GM06990 (cell line): ENCODE measurements around the gene DOCK11.

ENCODE experiments used
- DNase-seq: peaks from one replicate; pipeline ENCODE4 v3.0.0-alpha.2; 2011; ENCODE audit not compliant: insufficient read length; ENCODE audit errors: extremely low read depth
- H3K27me3 ChIP-seq: replicated peaks from 2 replicates; pipeline ENCODE4 v1.6.0; 2011; ENCODE audit warnings: low read length; ENCODE audit not compliant: control insufficient read depth, insufficient read depth
- H3K36me3 ChIP-seq: 2 replicates; pipeline ENCODE4 v1.5.1; 2011; ENCODE audit warnings: low read length; ENCODE audit not compliant: control insufficient read depth, insufficient read depth
- H3K4me3 ChIP-seq: replicated peaks from 2 replicates; pipeline ENCODE4 v1.5.1; 2011; ENCODE audit warnings: low read depth, mild to moderate bottlenecking, control low read depth, low read length
- CTCF ChIP-seq: IDR thresholded peaks from 2 replicates; pipeline ENCODE4 v1.5.1; 2011; ENCODE audit warnings: low read length, control low read depth, mild to moderate bottlenecking, inconsistent platforms; ENCODE audit not compliant: insufficient read depth, poor library complexity, severe bottlenecking

Gene DOCK11

GRCh38 chrX:118497180-118497818 lies 1.7 kb downstream of the DOCK11 start:
- no peaks in the 10 kb centered on the region for H3K36me3 ChIP-seq
- DNase-seq, result no peak
- TF ChIP-seq CTCF, result no peak
- H3K4me3 ChIP-seq, result peak overlapping the region; percentile 74
- H3K27me3 ChIP-seq, result no peaks in the 10 kb centered on the region

- H3K27me3 ChIP-seq, result no peaks in the 10 kb centered on the region
- no peaks in the 10 kb centered on the region for H3K36me3 ChIP-seq
- TF ChIP-seq CTCF, result no peak
- H3K4me3 ChIP-seq, result no peak overlapping the region
- DNase-seq, result no peak
These were observed 2.7 kb downstream of the DOCK11 start for GRCh38 chrX:118498351-118498750.

- Histone ChIP-seq H3K27me3 (no peaks in the 10 kb centered on the region), H3K4me3 (no peak overlapping the region), H3K36me3 (no peaks in the 10 kb centered on the region)
- no peak for DNase-seq
- TF ChIP-seq CTCF, result no peak
These were observed 3.1 kb downstream of the DOCK11 start for GRCh38 chrX:118498755-118499154.

GRCh38 chrX:118499295-118499694 lies 3.7 kb downstream of the DOCK11 start:
- no peak overlapping the region for H3K4me3 ChIP-seq
- no peak for TF ChIP-seq CTCF
- no peaks in the 10 kb centered on the region for H3K36me3 ChIP-seq
- no peaks in the 10 kb centered on the region for H3K27me3 ChIP-seq
- DNase-seq, result no peak

GRCh38 chrX:118502161-118502789 lies 6.7 kb downstream of the DOCK11 start:
- Histone ChIP-seq H3K27me3 (no peaks in the 10 kb centered on the region), H3K36me3 (no peaks in the 10 kb centered on the region), H3K4me3 (no peak overlapping the region)
- no peak for TF ChIP-seq CTCF
- DNase-seq, result no peak
